HG03135 (cell line): ENCODE results near the gene C20orf204.

Experiments
- ATAC-seq: cut with Tn5 transposase; IDR thresholded peaks from one replicate; pipeline ENCODE4 v1.9.1; 2021; ENCODE audit warnings: mild to moderate bottlenecking, moderate library complexity; ENCODE audit not compliant: unreplicated experiment

The C20orf204 gene

DNA sequence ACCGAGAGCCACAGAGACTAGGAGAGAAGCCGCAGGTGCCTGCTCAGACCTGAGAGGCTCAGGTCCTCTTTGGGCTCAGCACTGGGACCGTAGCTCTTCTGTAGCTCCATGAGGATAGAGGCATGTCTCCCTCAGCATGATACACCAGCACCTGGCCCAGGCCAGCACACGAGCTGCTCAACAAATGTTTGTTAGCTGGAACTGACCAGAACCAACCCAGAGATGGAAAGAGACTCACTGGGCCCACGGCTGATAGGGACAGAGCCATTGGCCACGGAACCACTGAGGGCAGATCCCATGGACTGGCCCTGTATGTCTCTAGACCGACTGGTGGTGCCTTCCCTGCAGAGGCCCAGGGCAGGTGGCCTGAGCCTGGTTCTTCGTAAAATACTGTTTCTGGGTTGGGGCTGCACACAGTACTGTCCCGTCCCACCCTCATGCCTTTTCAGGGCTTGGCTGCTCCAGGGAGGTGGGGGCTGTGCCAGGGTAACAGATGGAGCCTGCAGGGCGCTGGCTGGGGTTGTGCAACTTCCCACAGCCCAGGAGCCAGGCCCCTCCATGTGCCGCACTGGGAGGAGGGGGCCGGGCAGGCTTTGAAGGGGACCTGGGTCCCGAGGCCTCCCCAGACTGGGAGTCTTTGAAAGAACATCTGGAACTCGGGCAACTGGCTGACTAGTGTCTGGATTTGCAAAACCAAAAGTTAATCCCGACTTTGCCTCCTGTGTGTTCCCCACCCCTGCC is 5.2 kb downstream of the C20orf204 start:
- no peak for ATAC-seq

GRCh38 chr20:64041781-64042053 is 5.7 kb downstream of the C20orf204 start:
- no peak for ATAC-seq

DNA sequence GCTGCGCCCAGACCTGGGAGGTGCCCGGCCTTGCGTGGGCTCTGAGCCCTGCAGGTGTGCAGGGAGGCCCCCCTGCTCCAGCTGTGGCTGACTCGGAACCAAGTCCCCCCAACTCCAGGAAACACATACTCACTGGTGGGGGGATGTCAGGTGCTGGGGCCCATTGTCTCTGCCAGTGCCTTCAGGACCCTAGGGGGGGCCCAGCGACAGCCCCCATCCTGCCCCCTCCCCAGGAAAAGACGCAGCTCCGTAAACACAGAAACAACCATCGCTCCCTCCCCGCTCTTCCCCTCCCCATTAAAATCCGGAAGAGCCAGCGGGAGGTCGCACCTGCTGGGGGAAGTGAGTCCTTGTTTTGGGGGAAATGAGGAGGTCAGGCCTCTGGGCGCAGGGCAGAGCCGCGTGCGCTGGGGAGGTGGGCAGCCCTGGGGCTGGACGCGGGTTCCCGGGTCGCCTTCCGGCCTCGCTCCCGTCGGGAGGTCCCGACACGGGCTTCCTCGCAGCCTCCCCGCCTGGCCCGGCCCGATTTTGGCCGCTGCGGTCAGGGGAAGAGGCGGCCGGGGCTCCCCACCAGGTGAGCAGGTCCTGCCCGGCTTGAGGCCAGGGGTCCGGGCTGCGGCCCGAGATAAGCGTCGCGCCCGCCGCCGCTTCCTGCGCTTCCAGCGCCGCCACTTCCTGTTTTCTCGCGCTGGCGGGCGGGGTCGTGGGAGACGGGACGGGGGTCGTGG is 6.2 kb downstream of the C20orf204 start:
- no peak for ATAC-seq

GRCh38 chr20:64043768-64044167 is 7.8 kb downstream of the C20orf204 start:
- ATAC-seq, result no peak

GRCh38 chr20:64044484-64045247 is 8.7 kb downstream of the C20orf204 start:
- ATAC-seq, result no peak

- ATAC-seq, result no peak
These were observed 9.5 kb downstream of the C20orf204 start for GRCh38 chr20:64045346-64046011.

DNA sequence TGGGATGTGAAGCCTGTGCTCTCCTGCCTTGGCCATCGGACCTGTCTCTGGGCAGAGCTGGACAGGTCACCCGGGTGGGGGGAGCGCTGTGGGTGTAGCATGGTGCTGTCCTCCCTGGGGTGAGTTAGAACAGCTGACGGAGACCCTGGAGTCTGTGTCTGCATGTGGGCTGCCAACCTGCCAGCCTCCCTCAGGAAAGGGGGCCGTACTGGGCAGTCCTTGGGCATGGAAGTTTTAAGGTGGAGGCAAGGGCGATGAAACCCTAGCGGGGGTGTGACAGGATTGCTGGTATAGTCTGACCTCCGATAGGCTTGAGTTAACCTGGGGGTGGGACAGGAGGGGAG is 11.0 kb downstream of the C20orf204 start:
- ATAC-seq, result no peak

DNA sequence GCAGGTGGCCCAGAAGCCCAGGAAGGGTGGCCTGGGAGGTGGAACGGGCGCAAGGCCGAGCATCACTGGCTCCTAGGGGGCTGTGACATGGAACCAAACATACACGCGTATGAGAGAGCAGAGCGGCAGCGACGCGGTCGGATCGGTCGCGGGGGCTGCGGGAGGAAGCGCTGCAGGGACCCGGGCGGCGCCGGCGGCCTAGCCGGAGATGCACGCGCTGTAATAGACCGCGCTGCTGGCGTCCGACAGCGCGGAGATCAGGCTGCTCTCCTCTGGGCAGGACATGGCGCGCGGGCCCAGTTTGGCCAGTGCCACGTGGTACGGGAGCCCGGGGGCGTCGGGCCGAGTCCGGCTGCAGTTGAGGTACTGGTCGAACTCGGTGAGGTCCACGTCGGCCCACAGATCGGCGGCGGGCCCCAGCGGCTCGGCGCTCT is 12.0 kb downstream of the C20orf204 start:
- no peak for ATAC-seq

DNA sequence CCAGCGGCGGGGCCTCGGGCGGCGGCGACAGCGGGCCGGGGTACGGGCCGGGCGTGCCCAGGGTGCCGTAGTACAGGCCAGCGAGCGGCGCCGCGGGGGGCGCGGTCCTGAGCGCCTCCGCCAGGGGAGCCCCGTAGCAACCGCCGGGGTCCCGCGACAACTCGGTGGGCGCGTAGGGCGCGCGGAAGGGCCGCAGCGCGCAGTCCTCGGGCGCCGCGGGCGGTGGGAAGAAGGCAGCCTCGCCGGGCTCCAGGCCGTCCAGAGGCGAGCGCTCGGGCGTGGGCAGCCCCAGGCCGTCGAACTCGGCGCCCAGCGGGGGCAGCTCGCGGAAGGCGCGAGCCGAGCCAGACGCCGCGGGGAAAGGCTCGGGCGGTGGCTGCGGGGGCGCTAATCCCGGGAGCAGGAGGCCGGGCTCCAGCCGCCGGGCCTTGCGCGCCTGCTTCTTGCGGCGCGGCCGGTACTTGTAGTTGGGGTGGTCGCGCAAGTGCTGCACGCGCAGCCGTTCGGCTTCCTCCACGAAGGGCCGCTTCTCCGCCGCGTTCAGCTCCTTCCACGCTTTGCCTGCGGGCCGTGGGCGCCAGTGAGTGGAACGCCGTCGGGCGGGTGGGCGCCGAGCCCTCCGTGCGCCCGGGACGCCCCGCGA is 12.5 kb downstream of the C20orf204 start:
- no peak for ATAC-seq

GRCh38 chr20:64049060-64049877 is 13.3 kb downstream of the C20orf204 start, which contains the start of gene SOX18:
Gene SOX18, minus strand, starts transcription at chr20:64049639. Its CDS starts 123 bp downstream, at chr20:64049516.
- no peak for ATAC-seq

DNA sequence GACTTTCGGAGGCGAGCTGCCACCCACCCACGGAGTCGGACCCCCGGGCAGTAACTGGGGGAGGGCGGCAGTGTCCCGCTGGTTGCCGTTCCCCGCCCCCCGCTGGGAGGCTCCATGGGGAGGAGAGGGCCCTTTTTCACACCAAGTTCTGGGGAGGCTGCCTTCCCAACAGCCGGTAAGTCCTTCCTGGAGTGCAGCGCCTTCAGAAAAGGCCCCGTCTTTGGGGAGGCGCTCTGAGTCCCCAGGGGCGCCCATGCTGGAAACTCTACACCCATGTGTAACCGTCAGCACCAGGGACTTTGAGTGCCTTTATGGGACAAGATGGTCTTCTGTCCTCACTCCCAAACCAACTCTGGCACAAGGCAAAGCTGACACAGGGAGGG is 13.9 kb downstream of the C20orf204 start:
- ATAC-seq, result no peak

- no peak for ATAC-seq
These were observed 14.5 kb downstream of the C20orf204 start for GRCh38 chr20:64050261-64051032.

- no peak for ATAC-seq
These were observed 15.1 kb downstream of the C20orf204 start for GRCh38 chr20:64051033-64051452.

- no peak for ATAC-seq
These were observed 15.8 kb downstream of the C20orf204 start for GRCh38 chr20:64051561-64052325.

DNA sequence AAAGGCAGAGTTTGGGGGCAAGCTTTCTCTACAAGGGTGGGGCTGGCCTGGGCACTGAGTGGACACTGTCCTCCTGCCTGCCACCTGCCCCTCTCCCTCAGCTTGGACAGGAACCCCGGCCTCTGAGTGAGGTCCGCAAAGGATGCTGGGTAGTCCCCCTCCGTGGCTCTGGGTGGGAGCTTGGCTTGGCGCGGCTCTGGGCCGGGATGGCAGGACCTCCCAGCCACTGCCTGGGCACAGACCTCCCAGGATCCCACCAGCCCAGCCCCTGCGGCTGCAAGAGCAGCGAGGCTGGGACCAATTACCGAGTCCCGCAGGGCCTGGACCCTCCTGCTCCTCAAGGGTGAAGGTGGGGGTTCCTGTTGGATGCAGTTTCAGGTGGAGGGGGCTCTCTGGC is 16.3 kb downstream of the C20orf204 start:
- ATAC-seq, result no peak

DNA sequence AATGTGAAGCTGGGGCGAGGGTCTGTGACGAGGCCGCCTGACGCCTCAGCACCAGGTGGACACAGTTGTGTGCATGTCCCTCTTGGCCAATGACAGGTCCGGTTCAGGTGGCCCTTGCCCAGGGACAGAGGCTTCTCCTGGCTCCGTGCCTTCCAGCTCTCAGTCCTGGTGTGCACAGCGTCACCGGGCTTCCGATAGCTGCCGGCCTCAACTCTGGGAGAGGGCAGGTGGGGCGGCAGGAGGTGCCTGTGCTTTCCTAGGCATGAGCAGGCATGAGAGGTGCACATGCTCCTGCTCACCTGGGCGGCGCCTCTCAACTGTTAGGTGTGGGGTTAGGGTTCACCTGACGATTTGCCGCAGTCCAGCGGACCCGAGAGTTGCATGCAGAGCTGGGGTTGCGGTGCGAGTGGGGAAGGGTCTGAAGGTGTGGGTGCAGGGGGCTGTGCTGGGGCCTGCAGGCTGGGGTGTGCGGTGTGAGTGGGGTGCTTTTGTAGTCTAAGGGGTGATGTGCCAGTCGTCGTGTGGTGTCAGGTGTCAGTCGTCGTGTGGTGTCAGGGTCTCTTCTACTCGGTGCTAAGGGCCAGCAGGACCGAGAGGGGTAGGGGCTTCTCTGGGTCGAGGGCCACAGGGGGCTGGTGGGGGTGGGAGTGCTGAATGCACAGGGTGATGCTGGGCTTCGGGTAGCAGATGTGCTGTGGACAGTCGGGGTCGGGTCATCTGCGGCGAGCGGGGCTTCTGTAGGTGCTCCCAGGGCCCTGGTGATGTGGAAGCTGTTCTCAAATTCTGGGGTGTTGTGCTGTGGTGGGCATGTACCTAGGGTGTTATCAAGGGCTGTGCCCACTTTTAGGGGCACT is 17.2 kb downstream of the C20orf204 start:
- no peak for ATAC-seq

- no peak for ATAC-seq
These were observed 18.1 kb downstream of the C20orf204 start for GRCh38 chr20:64053841-64054661.
